ENCODE results near the gene WWOX. TPM values are rescaled to one million over a fixed set of nuclear protein-coding genes. Genes with fewer than 3 reads are reported as not detected.

Gene WWOX
- polyA plus RNA-seq, 2 of the 4 experiments (the other 2 are of a cell fraction): 16.0 to 17.2 TPM

- DNase-seq (ENCODE audit: low read depth in 1 of 2, low spot score in 1 of 2) (no peak), ATAC-seq (no peak), FAIRE-seq (no peak)
- 76% methylated on average over 6 of the region's 6 CpGs for WGBS (ENCODE audit: missing lambda C conversion rate)
- POLR2A ChIA-PET: no interaction called here
- Histone ChIP-seq H3K27ac (no peak overlapping the region), H3K4me3 (no peak overlapping the region), H3K4me2 (no peak overlapping the region), H3K4me1 (no peaks in the 10 kb centered on the region), H3K9me3 (no peaks in the 10 kb centered on the region)
- TF ChIP-seq ATOH8 (CRISPR knock-in tag; IDR thresholded peaks at IDR 0.05; ENCODE audit: low read depth) (no peak), KDM1A (IDR thresholded peaks at IDR 0.05; ENCODE audit: low read depth) (no peak), SREBF2 (IDR thresholded peaks at IDR 0.05) (no peak), ZC3H11A (IDR thresholded peaks at IDR 0.05) (no peak), RFX5 (IDR thresholded peaks at IDR 0.05) (no peak), GATA3 (IDR thresholded peaks at IDR 0.05; ENCODE audit: borderline replicate concordance) (no peak)
- CTCF ChIA-PET: no interaction called here
Observed at GRCh38 chr16:78221892-78222291, 122.4 kb downstream of the WWOX start.

DNA sequence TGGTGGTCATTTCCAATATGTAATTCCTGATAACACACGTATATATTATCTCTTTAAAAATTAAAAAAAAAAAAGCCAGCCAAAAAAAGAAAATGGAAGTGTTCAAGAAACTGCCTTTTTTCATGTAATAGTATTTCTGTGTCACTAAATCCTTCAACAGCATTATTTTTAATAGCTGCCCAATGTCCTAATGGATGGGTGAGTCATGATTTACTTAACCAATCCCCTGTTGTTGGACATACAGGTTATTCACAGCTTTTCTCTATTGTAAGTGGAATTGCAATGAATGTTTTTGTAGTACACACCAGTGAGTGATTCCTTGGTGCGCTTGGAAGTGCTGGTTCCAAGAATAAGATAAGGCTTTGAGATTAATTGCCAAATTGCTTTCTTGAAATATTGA, 124.9 kb downstream of the WWOX start:
- DNase-seq (ENCODE audit: low read depth in 1 of 2, low spot score in 1 of 2): no peak
- no peaks in the 10 kb centered on the region for H3K4me1 ChIP-seq
- H3K27ac ChIP-seq: no peak overlapping the region
- H3K4me3 ChIP-seq: no peak overlapping the region
- 92% methylated on average over 2 of the region's 2 CpGs for whole genome bisulfite sequencing (ENCODE audit: missing lambda C conversion rate)
- ChIA-PET CTCF (interaction anchor here (0.6 to 0.9 kb wide), 2 partner anchors 88 to 137 kb away, joined by 3 read pairs; no protein-coding TSS in a partner anchor), POLR2A (no interaction called here)
- no peaks in the 10 kb centered on the region for H3K9me3 ChIP-seq
- no peak overlapping the region for H3K4me2 ChIP-seq
- no peak for TF ChIP-seq FOSB (CRISPR knock-in tag; IDR thresholded peaks at IDR 0.05)
- TF ChIP-seq, protein P1, sequence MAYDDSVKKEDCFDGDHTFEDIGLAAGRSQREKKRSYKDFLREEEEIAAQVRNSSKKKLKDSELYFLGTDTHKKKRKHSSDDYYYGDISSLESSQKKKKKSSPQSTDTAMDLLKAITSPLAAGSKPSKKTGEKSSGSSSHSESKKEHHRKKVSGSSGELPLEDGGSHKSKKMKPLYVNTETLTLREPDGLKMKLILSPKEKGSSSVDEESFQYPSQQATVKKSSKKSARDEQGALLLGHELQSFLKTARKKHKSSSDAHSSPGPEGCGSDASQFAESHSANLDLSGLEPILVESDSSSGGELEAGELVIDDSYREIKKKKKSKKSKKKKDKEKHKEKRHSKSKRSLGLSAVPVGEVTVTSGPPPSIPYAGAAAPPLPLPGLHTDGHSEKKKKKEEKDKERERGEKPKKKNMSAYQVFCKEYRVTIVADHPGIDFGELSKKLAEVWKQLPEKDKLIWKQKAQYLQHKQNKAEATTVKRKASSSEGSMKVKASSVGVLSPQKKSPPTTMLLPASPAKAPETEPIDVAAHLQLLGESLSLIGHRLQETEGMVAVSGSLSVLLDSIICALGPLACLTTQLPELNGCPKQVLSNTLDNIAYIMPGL (CRISPR knock-in tag; IDR thresholded peaks at IDR 0.05; ENCODE audit: borderline replicate concordance): no peak
- TF ChIP-seq JUNB (IDR thresholded peaks at IDR 0.05): no peak
- TF ChIP-seq NR3C1 (IDR thresholded peaks at IDR 0.05): no peak
- no peak for TF ChIP-seq HOXB5 (CRISPR knock-in tag; IDR thresholded peaks at IDR 0.05)
- no peak for TF ChIP-seq GATA3 (IDR thresholded peaks at IDR 0.05; ENCODE audit: borderline replicate concordance)
- no peak for TF ChIP-seq CEBPB (IDR thresholded peaks at IDR 0.05)
- TF ChIP-seq JUN (IDR thresholded peaks at IDR 0.05): no peak
- no peak for TF ChIP-seq CHD2 (IDR thresholded peaks at IDR 0.05; ENCODE audit: low read length, partially characterized antibody)
- TF ChIP-seq NPAS2 (CRISPR knock-in tag; IDR thresholded peaks at IDR 0.05; ENCODE audit: borderline replicate concordance): no peak
- TF ChIP-seq PHF8 (IDR thresholded peaks at IDR 0.05; ENCODE audit: borderline replicate concordance, low read depth): no peak
- TF ChIP-seq KDM5A (IDR thresholded peaks at IDR 0.05): no peak
- TF ChIP-seq ZC3H11A (IDR thresholded peaks at IDR 0.05): no peak
- no peak for TF ChIP-seq FOSL2 (IDR thresholded peaks at IDR 0.05)
- TF ChIP-seq FOSL2 (CRISPR knock-in tag; IDR thresholded peaks at IDR 0.05): no peak
- no peak for TF ChIP-seq HOXA7 (CRISPR knock-in tag; IDR thresholded peaks at IDR 0.05)
- TF ChIP-seq HDAC2 (IDR thresholded peaks at IDR 0.05): no peak
- TF ChIP-seq MAZ (IDR thresholded peaks at IDR 0.05; ENCODE audit: borderline replicate concordance, low read depth, low read length): no peak
- no peak for TF ChIP-seq RAD21 (conservative IDR thresholded peaks at IDR 0.05 in 1 of 2, IDR thresholded peaks at IDR 0.05 in 1 of 2)
- TF ChIP-seq, protein P2, sequence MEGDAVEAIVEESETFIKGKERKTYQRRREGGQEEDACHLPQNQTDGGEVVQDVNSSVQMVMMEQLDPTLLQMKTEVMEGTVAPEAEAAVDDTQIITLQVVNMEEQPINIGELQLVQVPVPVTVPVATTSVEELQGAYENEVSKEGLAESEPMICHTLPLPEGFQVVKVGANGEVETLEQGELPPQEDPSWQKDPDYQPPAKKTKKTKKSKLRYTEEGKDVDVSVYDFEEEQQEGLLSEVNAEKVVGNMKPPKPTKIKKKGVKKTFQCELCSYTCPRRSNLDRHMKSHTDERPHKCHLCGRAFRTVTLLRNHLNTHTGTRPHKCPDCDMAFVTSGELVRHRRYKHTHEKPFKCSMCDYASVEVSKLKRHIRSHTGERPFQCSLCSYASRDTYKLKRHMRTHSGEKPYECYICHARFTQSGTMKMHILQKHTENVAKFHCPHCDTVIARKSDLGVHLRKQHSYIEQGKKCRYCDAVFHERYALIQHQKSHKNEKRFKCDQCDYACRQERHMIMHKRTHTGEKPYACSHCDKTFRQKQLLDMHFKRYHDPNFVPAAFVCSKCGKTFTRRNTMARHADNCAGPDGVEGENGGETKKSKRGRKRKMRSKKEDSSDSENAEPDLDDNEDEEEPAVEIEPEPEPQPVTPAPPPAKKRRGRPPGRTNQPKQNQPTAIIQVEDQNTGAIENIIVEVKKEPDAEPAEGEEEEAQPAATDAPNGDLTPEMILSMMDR (IDR thresholded peaks at IDR 0.05): no peak
- FAIRE-seq: no peak
- no peak for ATAC-seq
